GM12874 (cell line): ENCODE measurements around the gene EXOSC10.

ENCODE experiments used
- TF ChIP-seq, protein P1 (sequence below): IDR thresholded peaks from 2 replicates; pipeline ENCODE4 v1.5.1; 2011; ENCODE audit warnings: low read depth, mild to moderate bottlenecking, control low read depth, low read length, moderate library complexity; ENCODE audit not compliant: insufficient read depth

EXOSC10 gene

GRCh38 chr1:11130406-11130805, 30.7 kb upstream of the EXOSC10 start:
- TF ChIP-seq, protein P1, sequence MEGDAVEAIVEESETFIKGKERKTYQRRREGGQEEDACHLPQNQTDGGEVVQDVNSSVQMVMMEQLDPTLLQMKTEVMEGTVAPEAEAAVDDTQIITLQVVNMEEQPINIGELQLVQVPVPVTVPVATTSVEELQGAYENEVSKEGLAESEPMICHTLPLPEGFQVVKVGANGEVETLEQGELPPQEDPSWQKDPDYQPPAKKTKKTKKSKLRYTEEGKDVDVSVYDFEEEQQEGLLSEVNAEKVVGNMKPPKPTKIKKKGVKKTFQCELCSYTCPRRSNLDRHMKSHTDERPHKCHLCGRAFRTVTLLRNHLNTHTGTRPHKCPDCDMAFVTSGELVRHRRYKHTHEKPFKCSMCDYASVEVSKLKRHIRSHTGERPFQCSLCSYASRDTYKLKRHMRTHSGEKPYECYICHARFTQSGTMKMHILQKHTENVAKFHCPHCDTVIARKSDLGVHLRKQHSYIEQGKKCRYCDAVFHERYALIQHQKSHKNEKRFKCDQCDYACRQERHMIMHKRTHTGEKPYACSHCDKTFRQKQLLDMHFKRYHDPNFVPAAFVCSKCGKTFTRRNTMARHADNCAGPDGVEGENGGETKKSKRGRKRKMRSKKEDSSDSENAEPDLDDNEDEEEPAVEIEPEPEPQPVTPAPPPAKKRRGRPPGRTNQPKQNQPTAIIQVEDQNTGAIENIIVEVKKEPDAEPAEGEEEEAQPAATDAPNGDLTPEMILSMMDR, result no peak

DNA sequence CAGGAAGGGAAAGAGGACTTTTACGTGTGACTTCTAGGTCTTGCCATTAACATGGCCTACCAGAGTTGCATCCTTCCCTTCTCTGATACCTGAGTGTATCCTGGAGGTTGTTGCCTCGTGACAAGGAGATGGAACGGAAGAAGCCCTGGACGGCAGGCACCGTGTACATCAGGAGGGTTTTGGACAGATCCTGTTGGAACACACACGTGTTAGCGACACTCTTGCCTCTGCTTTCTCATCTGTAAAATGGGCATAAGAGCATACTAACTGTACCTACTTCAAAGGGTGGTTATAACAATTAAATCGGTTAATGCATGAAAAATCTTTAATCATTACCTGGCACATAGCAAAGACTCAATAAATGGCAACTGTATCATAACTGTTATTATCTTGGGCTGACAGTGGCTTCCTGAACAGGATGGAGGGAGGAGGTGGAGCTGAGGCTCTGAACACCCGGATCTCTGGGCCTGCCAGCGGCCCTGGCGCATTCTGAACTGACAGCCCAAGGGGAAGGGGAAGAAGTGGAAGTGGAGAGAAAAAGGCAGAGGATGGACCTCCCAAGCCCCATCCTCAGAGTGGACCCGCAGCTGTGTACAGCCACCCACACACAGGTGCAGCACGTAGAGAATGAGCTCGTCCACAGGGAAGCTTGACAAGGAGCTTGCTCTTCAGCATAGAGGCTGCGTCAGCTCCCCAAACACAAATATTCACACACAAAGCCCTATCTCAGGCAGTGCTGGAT, 30.2 kb upstream of the EXOSC10 start:
- TF ChIP-seq, protein P1, result no peak

DNA sequence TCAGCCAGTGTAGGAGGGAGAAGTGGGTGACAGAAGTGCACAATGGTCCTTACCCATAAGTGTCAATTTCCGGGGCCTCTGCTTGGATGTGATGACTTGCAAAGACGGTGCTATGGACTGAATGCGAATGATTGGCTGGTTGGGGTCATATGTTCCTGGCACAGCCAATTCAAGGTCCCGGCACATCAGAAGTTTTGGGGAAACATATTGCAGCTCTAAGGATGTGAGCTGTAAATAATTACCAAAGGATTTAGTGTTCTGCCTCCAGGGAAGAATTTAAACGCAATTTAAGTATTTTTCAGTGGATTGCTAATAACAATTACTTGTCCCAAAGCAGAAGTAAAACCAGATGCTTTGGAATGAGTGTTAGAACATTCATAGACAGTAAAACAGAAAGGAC, 26.9 kb upstream of the EXOSC10 start:
- TF ChIP-seq, protein P1, result no peak

- TF ChIP-seq, protein P1, result no peak
Observed at GRCh38 chr1:11125931-11126330, 26.3 kb upstream of the EXOSC10 start.

DNA sequence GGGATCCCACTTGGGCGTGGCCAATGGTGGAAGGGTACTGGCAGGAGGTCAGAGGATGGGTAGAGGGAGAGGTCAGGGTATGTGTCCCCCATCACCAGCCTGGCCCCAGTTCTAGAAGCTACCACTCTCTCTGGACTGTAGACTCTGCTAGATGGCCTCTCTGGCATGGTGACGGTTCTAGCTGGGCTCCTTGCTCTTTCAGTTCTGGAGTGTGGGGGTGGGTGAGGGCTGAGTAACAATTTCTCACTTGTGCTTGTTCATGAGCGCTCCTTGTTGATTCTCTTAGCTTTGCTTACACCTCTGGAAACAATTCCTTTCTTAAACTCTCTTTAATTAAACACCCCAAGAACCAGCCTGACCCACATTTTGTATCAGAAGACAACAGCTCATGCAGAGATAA, 25.3 kb upstream of the EXOSC10 start:
- TF ChIP-seq, protein P1, result no peak

GRCh38 chr1:11116318-11116717, 16.6 kb upstream of the EXOSC10 start:
- TF ChIP-seq, protein P1, result no peak

DNA sequence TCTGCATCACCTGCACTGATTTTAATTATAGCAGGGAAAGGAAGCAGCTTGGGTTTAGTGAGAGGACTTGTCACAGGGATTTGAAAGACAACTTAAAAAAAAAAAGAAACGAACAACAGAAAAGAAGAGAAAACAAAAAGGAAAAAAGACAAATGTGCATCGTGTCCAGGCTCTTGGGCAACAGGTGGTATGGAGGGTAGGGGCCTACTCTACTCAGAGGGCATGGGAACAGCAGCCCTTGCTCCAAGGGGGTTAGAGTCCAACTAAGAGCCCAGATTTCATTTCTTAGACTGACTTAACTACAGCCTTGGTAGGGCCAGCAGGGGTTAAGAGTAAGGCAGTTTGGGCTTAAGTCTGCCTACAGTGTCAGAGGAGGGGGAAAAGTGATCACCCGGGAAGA, 15.3 kb upstream of the EXOSC10 start:
- TF ChIP-seq, protein P1, result no peak
